MG63 (cell line): ENCODE measurements around the gene ABCA9. TPM values are rescaled to one million over a fixed set of nuclear protein-coding genes. Genes with fewer than 3 reads are reported as not detected.
"Not testable (repeated sequence)": the region's sequence is repeated elsewhere in the genome, so short reads cannot be mapped to it uniquely, and the experiment has no call there.

Experiments used
- DNase-seq: peaks from one replicate; pipeline ENCODE4 v3.0.0-alpha.2; 2020
- H3K27me3 ChIP-seq: fragments of 250-450 bp; sonication (Bioruptor Pico); 2 replicates; pipeline ENCODE4 v1.5.1; 2020; ENCODE audit warnings: mild to moderate bottlenecking, moderate library complexity
- H3K36me3 ChIP-seq: fragments of 250-450 bp; sonication (Bioruptor Pico); 2 replicates; pipeline ENCODE4 v1.5.1; 2020; ENCODE audit warnings: mild to moderate bottlenecking, moderate library complexity
- H3K4me3 ChIP-seq: fragments of 250-450 bp; sonication (Bioruptor Pico); 2 replicates; pipeline ENCODE4 v1.5.1; 2020; ENCODE audit warnings: mild to moderate bottlenecking, moderate library complexity
- H3K9me3 ChIP-seq: fragments of 250-450 bp; sonication (Bioruptor Pico); 2 replicates; pipeline ENCODE4 v1.5.1; 2020; ENCODE audit warnings: mild to moderate bottlenecking, moderate library complexity
- total RNA-seq: library from RNA; depleted of rRNA; stranded (reverse); fragments of >200 nt; shearing (Covaris generic); gene quantifications from 2 replicates; pipeline ENCODE4 v1.2.3, GENCODE V29; 2014; ENCODE audit warnings: low replicate concordance; rRNA removed

ABCA9 gene
- total RNA-seq, result not detected in 2 replicates

GRCh38 chr17:69060822-69061221, at the start of gene ABCA9:
ABCA9 (minus strand) TSS chr17:69060927; CDS start chr17:69051126, 9,801 bp downstream.
- Histone ChIP-seq H3K36me3 (no peaks in the 10 kb centered on the region), H3K27me3 (0 out of 2 replicates have a peak, but pooled peaks cover 2% of the 10 kb centered on the region), H3K9me3 (no peaks in the 10 kb centered on the region; the same call in 1 of the 2 replicates), H3K4me3 (no peak within 1 kb of the TSS)
- no peak for DNase-seq

GRCh38 chr17:69105907-69106730, 45.4 kb upstream of the ABCA9 start:
- H3K4me3 ChIP-seq, result no peak overlapping the region
- no peaks in the 10 kb centered on the region for H3K27me3 ChIP-seq
- DNase-seq, result no peak
- H3K9me3 ChIP-seq, result no peaks in the 10 kb centered on the region
- H3K36me3 ChIP-seq, result no peaks in the 10 kb centered on the region

- Histone ChIP-seq H3K27me3 (no peaks in the 10 kb centered on the region), H3K9me3 (no peaks in the 10 kb centered on the region), H3K36me3 (no peaks in the 10 kb centered on the region), H3K4me3 (no peak overlapping the region)
- DNase-seq, result no peak
These were observed 43.0 kb upstream of the ABCA9 start for GRCh38 chr17:69103557-69104233.

- no peaks in the 10 kb centered on the region for H3K36me3 ChIP-seq
- H3K4me3 ChIP-seq, result no peak overlapping the region
- H3K9me3 ChIP-seq, result no peaks in the 10 kb centered on the region
- no peak for DNase-seq
- H3K27me3 ChIP-seq, result no peaks in the 10 kb centered on the region
These were observed 37.9 kb upstream of the ABCA9 start for GRCh38 chr17:69098625-69099024.

- Histone ChIP-seq H3K27me3 (no peaks in the 10 kb centered on the region), H3K9me3 (no peaks in the 10 kb centered on the region), H3K36me3 (no peaks in the 10 kb centered on the region), H3K4me3 (no peak overlapping the region)
- DNase-seq, result no peak
These were observed 35.8 kb upstream of the ABCA9 start for GRCh38 chr17:69096541-69096940.

GRCh38 chr17:69093995-69094394, 33.3 kb upstream of the ABCA9 start:
- Histone ChIP-seq H3K9me3 (no peaks in the 10 kb centered on the region), H3K4me3 (no peak overlapping the region), H3K27me3 (no peaks in the 10 kb centered on the region), H3K36me3 (no peaks in the 10 kb centered on the region)
- no peak for DNase-seq

GRCh38 chr17:69093279-69093789, 32.6 kb upstream of the ABCA9 start:
- Histone ChIP-seq H3K36me3 (no peaks in the 10 kb centered on the region), H3K9me3 (no peaks in the 10 kb centered on the region), H3K4me3 (no peak overlapping the region), H3K27me3 (no peaks in the 10 kb centered on the region)
- no peak for DNase-seq

GRCh38 chr17:69090365-69090764, 29.6 kb upstream of the ABCA9 start:
- no peaks in the 10 kb centered on the region for H3K9me3 ChIP-seq
- H3K36me3 ChIP-seq, result no peaks in the 10 kb centered on the region
- no peaks in the 10 kb centered on the region for H3K27me3 ChIP-seq
- DNase-seq, result no peak
- H3K4me3 ChIP-seq, result no peak overlapping the region

GRCh38 chr17:69088643-69089200, 28.0 kb upstream of the ABCA9 start:
- no peak for DNase-seq
- no peaks in the 10 kb centered on the region for H3K27me3 ChIP-seq
- H3K4me3 ChIP-seq, result no peak overlapping the region
- no peaks in the 10 kb centered on the region for H3K36me3 ChIP-seq
- no peaks in the 10 kb centered on the region for H3K9me3 ChIP-seq

- H3K27me3 ChIP-seq, result no peaks in the 10 kb centered on the region
- H3K9me3 ChIP-seq, result no peaks in the 10 kb centered on the region
- H3K4me3 ChIP-seq, result no peak overlapping the region
- H3K36me3 ChIP-seq, result no peaks in the 10 kb centered on the region
- DNase-seq, result no peak
These were observed 25.9 kb upstream of the ABCA9 start for GRCh38 chr17:69086641-69087040.

- Histone ChIP-seq H3K9me3 (no peaks in the 10 kb centered on the region), H3K36me3 (no peaks in the 10 kb centered on the region), H3K27me3 (no peaks in the 10 kb centered on the region), H3K4me3 (no peak overlapping the region)
- no peak for DNase-seq
These were observed 24.2 kb upstream of the ABCA9 start for GRCh38 chr17:69084911-69085310.

- Histone ChIP-seq H3K27me3 (no peaks in the 10 kb centered on the region), H3K4me3 (no peak overlapping the region), H3K36me3 (no peaks in the 10 kb centered on the region), H3K9me3 (no peaks in the 10 kb centered on the region)
- DNase-seq, result no peak
These were observed 22.0 kb upstream of the ABCA9 start for GRCh38 chr17:69082696-69083095.

- Histone ChIP-seq H3K36me3 (no peaks in the 10 kb centered on the region), H3K4me3 (no peak overlapping the region), H3K9me3 (no peaks in the 10 kb centered on the region; the same call in 1 of the 2 replicates), H3K27me3 (no peaks in the 10 kb centered on the region)
- DNase-seq, result no peak
These were observed 18.1 kb upstream of the ABCA9 start for GRCh38 chr17:69078864-69079263.

- no peak for DNase-seq
- Histone ChIP-seq H3K4me3 (no peak overlapping the region), H3K36me3 (no peaks in the 10 kb centered on the region), H3K9me3 (no peaks in the 10 kb centered on the region; the same call in 1 of the 2 replicates), H3K27me3 (no peaks in the 10 kb centered on the region)
These were observed 15.1 kb upstream of the ABCA9 start for GRCh38 chr17:69075823-69076222.

- not testable (repeated sequence) for DNase-seq, H3K36me3 ChIP-seq, H3K9me3 ChIP-seq, H3K4me3 ChIP-seq, H3K27me3 ChIP-seq
These were observed 12.7 kb upstream of the ABCA9 start for GRCh38 chr17:69073392-69073791.

- not testable (repeated sequence) for H3K9me3 ChIP-seq, H3K36me3 ChIP-seq, H3K4me3 ChIP-seq, H3K27me3 ChIP-seq, DNase-seq
These were observed 12.1 kb upstream of the ABCA9 start for GRCh38 chr17:69072803-69073256.

GRCh38 chr17:69071233-69071586, 10.5 kb upstream of the ABCA9 start:
- not testable (repeated sequence) for DNase-seq, H3K27me3 ChIP-seq, H3K4me3 ChIP-seq, H3K36me3 ChIP-seq, H3K9me3 ChIP-seq
